SHP77 treated with DMSO at 0.1 percent for 48 hours (cell line): ENCODE results near the gene DPYSL3.

Source experiments
- DNase-seq: peaks from one replicate; lab custom pipeline; 2025; lab: John Stamatoyannopoulos, UW

DPYSL3 gene

DNA sequence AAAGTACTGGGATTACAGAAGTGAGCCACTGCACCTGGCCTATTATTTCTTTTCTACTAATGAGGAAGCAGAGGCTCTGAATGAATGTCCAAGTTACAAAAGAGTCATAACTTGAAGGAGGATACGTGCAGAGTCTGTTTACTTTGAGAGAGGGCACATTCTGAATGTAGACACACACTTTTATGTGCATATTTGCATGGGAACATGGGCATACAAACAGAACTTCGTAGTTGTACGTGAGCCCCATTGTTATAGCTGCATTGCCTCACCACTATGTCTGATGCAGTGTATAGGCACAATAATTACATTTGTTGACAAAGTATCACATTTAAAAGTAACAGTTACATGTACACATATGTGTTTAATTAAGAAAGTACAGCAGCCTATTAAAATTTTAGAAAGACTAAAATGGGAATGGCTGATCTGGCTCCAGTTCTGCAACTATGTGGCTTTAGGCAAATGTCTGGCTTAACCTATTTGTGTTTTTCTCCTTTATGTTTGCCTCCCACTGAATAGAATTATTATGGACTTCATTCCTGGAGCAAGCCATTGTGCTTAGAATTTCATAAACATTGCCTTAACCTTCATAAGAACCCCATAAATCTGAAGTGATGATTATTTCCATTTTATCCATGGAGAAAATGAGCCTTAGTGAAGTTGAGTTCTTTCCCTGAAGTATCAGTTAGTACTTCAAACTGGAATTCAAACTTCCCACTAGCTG lies 3.0 kb upstream of the DPYSL3 start:
- no peak for DNase-seq

DNA sequence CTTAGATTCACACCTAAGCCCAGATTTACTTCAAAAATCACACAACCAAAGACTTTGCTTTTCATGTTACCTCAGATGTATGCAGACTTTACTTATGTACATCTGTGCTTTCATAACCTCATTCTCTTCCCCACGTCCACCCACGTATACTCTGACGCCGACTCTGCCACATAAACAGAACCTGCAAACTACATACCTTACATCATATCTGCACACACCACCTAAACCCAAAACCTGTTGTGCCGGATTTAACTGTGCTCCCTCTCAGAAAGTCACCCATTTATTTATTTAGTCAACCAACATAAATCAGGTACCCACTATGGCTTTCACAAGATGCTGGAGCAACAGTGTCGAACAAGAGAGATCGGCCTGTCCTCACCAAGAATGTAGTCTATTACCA lies 1.0 kb upstream of the DPYSL3 start:
- DNase-seq = no peak

DNA sequence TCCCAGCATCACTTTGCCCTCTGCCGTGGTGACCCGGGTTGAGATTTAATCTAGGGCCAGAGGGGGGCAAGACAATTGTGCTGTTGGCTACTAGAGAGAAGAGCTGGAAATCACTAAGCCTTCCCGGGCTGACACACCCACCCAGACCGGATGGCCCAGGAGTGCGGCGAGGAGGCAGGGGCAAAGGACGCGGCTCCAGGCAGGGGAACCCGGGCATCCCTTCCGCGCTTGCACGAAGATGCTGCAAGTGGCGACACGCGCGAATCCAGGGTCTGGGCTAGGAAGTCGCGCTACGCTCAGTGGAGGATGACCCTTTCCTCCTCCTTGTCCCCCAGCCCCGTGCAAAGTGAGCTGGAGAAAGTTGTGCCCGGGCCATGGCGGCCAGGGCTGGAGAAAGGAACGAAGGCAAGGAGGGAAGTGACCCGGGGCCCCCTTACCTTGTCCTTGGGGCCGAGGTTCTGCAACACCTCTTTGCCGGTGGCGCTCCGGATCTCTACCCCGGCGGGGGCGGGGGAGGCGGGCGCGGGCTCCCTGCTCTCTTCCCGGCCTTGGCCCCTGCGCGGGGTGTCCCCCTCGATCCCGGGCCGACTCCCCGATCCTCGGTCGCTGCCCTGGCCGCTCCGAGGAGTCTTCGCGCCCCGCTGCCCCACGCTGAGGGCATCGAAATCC lies 693 bp downstream of the DPYSL3 start:
- DNase-seq = no peak

DNA sequence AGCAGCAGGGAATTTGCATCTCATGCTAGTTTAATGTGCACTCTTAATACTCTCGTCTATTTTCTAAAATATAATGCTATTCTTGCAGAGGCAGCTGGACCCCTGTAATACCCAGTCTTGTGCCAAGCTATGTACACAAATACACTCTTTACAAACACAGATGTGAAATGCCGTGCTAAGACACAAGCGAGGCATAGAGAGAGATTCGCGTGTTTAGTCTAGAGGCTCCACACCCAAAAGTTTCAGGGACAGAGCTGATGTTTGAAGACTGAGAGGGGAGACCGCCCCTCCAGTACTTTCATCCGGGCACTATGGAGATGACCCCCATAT lies 1.2 kb downstream of the DPYSL3 start:
- no peak for DNase-seq

DNA sequence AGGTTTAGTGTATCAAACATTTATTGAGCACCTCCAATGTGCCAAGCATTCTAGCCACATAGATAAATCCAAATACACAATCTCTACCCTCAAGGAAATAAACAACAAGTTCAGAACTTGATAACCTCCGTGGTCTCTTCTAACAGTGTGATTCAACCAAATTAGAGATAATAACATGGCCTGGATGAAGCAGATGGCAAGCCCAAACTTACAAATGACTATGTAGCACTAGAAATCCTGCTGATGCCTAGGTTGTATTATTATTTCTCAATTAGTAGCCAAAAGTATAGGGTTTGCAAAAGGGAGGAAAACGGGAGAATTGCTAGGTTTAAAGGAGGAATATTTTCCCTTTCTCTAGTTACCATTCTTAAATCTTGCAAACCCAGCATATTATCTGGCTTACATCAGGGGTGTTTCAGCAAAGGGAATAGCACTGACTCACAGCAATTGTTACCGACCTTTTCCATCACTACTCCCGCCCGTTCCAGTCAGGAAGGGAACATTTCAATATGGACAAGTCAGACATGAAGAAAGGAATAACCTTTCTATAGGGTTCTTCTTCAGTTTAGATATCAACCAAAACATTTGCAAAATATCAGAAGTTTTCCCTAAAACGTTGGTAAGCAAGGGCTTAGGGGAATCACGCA lies 2.3 kb downstream of the DPYSL3 start:
- DNase-seq = no peak

DNA sequence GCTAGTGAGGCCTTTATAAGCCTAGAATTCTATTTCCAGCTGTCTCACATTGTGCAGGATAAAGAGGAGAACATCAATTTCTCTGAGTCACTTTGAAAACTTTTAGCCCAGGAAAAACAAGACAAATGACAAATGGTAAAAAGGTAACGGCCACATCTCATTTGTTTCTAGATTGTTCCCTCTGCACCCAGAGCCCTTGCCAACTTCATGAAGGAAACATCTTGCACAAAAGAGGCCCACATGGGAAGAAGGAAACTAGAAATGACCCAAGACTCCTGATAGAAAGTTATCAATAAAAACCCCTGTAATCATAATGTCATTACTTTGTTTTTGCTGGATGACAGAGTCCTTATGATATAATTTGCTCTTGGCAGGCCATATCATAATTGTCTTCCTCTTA lies 5.3 kb downstream of the DPYSL3 start:
- no peak for DNase-seq

DNA sequence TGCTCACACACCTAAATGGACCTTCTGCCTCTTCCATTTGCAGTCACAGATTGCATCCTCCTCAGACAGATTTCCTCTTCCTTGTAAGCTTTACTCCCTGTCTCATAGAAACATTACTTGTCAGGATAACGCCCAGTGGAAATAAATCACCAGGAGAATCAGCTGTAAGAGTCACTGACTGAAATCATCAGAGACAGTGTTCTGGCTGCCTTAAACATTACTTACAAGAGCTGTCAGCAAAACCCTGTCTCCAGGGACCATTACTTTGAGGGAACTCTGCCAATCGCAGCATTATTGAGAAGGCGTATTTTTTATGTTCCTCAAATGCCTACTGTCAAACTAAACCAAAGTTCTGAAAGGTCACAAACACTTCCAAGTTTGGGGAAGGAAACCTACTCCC lies 5.9 kb downstream of the DPYSL3 start:
- DNase-seq = no peak

DNA sequence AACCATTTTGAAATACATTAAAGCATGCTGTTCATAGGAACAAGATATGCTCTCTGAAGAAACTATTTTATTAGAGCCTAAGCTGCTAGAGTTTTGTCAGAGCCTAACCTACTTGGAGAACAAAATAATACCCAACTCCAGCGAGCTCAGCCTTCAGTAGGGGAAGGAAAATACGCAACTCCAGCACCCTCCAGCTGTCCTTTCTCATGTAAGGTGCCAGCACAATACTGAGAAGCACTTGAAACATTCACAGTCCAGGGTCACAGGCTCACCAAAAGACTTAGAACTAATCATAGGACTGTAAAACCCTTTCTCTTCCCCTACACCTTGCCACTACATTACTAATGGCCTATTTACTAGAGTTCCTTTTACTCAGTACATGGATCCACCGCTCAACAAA lies 18.9 kb downstream of the DPYSL3 start:
- DNase-seq = no peak

DNA sequence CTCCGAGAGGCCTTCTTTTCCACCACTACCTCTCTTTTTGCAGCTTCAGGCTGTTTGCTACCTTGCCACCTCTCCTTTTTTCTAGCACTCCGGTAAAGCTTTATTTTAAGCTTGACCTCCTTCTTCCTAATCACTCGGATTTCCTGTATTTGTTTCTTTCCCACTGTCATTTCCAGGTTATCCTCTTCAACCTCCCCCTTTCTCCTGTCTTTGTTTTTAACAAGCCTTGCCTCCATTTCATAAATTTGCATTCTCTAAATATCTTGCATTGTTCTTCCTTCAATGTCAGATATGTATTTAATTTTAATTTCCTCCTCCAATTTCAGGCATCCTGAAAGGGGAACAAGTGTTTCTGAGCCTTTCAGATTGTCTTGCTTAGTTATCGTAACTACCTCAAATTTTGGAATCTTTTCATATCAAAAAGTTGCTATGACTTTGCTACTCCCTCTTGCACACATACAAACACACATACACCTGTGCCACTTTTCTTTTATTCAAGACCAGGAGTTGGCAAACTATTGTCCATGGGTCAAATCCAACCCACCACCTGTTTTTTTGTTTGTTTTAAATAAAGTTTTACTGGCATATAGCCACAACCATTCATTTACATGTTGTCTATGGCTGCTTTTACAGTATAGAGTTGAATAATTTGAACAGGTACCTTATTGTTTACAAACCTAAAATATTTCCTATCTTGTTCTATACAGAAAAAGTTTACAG lies 22.7 kb downstream of the DPYSL3 start:
- DNase-seq = no peak

DNA sequence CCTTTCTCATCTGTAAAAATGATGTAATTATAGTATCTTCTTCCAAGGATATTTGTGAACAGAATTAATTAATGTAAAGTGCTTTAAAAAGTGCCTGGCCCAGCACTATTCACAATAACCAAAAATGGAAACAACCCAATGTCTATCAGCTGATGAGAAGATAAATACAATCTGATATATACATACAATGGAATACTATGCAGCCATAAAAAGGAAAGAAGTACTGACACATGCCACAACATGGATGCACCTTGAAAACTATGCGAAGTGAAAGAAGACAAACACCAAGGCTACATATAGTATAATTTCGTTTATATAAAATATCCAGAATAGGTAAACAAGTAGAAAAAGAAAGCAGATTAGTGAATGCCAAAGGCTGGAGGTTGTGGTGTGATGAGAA lies 24.1 kb downstream of the DPYSL3 start:
- no peak for DNase-seq

DNA sequence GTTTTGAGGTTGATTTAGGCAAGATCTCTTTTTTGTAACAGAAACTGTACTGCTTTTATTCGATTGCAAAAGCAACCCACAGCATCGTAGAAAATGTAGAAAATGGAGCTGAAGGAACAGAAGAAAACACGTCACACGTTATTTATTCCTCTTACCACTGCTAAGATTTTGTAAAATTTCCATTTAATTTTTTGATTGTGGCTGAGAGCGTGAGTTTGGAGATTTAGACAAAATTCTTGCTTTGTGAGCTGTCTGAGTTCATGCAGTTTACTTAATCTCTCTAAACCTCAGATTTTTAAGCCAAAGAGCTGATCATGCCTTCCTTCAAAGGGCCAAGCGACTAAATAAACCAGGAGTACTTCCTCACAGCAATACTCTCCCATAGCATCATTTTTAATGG lies 24.8 kb downstream of the DPYSL3 start:
- DNase-seq = no peak

DNA sequence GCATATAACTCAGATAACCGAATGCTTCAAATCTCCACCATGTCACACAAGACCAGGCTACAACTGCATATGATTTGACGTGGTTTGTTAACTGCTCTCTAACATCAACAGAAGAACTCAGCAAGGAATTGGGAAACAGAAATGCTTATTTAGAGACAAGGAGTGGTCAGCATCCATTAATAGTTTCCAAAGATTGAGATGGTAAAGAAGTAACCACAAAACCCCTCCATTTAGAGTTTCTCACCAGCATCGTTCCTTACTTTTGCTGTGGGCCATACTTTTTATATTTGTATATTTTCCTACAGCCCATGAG lies 25.2 kb downstream of the DPYSL3 start:
- DNase-seq = no peak

DNA sequence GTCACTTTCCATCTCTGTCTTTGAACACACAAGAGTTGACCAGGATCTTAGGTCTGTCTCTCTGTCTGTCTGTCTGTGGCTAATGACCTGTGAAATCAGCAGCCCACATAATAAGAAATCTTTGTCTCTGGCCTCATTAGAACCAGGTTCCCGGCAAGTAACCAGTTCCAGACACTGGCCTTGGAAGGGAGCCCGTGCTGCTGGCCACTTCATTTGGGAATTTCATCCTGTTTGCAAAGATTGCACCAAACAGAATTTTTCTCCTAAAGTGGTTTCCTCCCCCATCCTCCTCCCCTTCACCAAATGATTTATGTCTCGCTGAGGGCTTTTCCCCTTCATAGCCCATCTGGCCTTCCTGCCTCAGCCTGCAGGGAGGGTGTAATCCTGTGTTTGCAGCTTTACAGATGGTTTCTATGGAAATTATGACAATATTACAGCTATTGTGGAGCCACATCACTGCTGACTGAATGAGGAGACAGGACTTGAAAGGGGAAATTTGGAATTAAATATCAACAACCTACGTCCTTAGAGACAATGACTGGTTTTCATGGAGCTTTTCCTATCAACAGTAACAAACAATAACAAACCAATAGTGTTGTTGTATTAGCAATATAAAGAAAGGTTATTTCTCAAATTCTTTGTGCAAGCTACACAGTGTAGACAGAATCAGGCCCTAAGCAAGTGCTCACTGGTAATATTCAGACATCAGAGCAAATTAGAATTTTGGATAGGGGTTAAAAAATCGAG lies 25.7 kb downstream of the DPYSL3 start:
- peak; percentile 94 for DNase-seq

DNA sequence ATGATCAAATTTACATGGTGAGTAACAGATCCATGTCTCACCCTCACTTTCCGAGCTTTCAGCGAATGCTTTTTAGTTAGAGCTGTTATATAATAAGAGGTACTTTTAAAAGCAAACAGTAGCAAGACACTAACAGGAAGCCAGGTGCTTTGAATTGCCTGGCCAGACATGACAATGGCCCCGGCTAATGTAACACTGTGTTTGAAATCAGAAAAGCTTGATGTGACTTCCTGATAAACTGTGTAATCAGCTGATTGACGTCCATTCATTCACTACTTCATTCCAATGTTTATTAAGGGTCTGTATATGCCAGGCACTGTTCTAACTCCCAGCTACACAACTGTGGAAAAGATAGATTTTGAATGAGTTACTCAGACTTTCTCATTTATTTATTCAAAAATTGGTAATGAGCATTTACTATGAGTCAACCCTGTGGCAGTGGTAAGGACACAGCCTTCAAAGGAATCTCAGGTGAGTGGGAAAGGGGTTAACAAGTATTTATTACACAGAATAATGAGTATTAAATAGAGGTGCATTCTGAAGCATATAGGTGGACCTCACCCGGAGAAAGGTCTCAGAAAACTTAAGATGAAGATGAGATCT lies 26.6 kb downstream of the DPYSL3 start:
- peak; percentile 82 for DNase-seq

DNA sequence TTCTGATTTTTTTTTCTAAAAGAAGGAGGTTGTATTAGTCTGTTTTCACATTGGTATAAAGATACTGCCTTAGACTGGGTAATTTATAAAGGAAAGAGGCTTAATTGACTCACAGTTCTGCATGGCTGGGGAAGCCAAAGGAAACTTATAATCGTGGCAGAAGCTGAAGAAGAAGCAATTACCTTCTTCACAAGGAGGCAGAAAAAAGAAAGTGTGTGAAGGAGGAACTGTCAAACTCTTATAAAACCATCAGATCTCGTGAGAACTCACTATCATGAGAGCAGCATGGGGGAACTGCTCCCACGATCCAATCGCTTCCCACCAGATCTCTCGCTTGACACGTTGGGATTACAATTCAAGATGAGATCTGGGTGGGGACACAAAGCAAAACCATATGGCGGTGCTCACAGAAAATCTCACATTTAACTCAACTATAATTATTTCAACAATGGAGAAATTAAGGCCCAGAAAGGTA lies 27.1 kb downstream of the DPYSL3 start:
- peak; percentile 81 for DNase-seq

DNA sequence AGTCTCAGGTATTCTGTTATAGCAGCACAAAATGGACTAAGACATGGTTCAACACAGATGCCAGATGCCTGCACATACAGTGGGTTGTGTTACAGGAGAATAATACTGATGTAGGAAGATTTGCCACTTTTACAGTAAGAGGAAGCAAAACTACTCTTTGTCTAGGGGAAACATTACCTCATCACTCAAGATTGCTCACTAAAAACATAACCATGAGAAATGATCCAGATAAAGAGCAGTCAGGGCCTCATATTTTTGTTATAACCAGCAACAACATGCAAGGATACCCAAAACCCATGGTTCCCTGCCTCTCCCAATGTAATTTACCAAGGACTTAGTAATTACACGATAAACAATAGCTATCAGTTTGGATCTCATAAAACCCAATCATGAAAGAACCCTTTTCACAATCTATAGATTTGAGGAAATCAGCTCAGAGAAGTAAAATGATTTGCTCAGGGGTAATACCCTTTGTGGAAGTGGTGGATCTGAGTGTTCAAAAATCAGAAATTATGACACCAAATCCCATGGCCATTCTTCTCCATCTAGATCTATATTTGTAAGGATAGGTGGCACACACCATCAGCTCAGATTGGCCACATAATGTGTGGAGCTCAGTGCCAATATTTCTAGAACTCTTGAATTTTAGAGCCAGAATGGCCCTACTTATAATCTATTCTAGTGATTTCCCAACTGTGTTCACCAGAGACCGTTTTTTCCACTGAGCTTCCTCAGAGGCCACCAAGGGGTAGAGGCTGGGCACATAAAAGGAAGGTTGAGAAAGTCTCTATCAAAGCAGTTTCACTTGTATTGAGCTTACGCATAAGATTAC lies 27.8 kb downstream of the DPYSL3 start:
- no peak for DNase-seq

DNA sequence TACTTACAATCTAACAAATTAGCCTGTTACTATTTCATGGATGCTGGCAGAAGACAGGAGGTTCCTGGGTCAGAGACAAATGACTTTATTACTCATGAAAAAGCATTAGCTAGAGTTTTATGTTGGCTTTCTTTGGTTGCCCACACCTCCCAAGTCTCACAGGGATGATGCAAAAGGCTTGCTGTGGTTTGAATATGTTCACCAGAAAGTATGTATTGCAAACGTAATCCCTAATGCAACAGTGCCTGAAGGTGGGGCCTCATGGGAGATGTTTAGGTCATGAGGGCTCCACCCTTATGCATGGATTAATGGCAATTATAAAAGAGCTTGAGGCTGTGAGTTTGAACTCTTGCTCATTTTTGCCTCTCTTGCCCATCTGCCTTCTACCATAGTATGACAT lies 28.5 kb downstream of the DPYSL3 start:
- DNase-seq = no peak

DNA sequence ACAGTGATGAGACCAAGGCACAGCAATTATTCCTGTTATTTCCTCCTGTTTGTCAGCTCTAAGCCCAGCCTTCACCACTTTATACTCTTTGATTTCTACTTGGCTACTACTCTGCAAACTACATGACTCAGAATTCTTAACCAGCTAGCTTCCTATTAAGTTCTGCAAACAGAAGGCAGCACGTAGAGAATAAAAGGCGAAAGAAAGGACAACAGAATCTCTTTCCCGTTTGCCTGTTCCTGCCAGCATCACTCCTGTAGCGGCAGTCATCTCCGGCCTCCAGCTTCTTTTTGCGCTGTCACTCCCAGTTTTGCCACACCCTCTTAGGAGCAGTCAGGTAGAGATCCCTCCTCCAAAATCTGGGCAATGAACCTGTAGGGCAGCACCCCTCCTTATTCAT lies 29.9 kb downstream of the DPYSL3 start:
- DNase-seq = no peak

DNA sequence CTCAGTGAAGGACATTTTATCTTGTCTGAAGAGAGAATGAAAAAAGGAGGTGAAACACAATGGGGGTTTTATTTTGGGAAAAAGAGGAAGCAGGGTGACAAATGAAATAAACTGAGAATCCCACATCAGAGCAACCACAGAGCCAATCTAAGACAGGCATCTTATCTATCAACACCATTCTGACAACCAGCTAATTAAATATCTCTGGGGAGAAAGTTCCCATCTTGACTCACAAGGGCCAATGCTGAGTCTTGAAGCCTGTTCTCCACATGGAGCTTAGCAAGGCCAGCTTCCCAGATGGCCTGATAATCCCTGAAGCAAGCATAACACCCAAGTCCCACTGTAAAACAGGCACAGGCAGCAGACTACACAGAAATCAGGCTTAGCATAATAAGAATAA lies 30.4 kb downstream of the DPYSL3 start:
- DNase-seq = no peak

DNA sequence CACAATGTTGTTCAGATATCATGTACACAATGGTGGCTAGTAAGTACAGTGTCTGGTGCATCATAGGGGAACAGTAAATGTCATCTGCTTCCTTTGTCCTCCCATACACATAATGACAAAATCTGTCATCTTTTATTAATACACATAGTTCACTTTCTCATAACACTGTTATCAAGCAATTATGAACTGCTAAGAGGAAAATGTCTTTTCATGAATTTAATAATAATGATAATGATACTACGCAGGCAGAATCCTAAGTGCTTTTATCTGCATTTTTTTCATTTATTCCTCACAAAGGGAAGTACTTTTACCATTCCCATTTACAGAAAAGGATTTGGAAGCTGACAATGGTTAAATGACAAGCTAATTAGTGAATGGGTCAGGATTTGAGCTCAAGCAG lies 35.7 kb downstream of the DPYSL3 start:
- DNase-seq = no peak
